PFSK-1 (cell line): ENCODE results near the gene TRAPPC12.

Experiments
- POLR2AphosphoS5 ChIP-seq: IDR thresholded peaks from 2 replicates; pipeline ENCODE4 v1.6.1; 2012; ENCODE audit warnings: low read depth, mild to moderate bottlenecking, control low read depth, low read length, moderate library complexity
- TAF1 ChIP-seq: IDR thresholded peaks from 2 replicates; pipeline ENCODE4 v1.6.1; 2012; ENCODE audit warnings: low read length, control low read depth, borderline replicate concordance; ENCODE audit not compliant: insufficient read depth
- TF ChIP-seq, protein P1 (sequence below), 2 experiments: IDR thresholded peaks; 2 replicates each; pipeline versions ENCODE4 v1.6.1 to v1.8.0; 2011 to 2012; ENCODE audit warnings: low read depth in 2 of 2, low read length in 2 of 2, control low read depth in 1 of 2, inconsistent platforms in 1 of 2, mild to moderate bottlenecking in 1 of 2, moderate library complexity in 1 of 2; ENCODE audit not compliant: insufficient read depth in 1 of 2

DNA sequence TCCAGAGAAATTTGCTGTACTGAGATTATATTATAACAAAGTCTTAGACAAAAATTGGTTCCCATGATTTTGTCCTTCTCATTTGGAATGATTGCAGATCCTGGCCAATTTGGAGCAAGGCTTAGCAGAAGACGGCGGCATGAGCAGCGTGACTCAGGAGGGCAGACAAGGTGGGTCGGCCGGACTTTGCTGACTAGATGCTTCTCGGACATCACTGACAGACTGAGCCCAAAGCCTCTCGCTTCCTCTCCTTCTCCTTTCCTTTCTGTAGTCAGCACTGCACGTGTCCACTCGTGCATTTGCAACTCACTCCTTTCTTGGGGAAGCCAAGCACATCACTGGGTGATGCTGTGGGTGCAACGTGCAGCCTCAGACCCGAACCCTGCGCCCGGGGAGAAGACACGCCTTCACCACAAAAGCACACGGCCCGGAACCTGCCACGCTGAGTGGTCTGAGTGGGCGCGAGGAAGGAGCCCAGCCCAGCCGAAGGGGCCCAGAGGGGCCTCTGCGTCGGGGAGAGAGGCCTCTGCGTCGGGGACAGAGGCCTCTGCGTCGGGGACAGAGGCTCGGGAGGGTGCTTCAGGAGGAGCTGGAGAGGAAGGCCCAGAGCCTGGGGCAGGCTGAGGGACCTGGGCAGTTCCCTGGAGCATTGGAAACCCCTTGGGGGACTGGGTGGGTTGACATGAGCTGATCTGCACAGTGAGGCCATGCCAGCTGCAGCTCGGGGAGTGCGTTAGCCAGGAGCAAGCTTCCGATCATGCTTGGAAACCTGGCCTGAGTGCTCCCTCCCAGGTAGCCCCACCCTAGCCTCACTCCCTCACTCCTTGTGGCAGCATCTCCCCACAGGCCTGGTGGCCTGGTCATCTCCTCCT, 78.3 kb downstream of the TRAPPC12 start:
- TF ChIP-seq, protein P1, sequence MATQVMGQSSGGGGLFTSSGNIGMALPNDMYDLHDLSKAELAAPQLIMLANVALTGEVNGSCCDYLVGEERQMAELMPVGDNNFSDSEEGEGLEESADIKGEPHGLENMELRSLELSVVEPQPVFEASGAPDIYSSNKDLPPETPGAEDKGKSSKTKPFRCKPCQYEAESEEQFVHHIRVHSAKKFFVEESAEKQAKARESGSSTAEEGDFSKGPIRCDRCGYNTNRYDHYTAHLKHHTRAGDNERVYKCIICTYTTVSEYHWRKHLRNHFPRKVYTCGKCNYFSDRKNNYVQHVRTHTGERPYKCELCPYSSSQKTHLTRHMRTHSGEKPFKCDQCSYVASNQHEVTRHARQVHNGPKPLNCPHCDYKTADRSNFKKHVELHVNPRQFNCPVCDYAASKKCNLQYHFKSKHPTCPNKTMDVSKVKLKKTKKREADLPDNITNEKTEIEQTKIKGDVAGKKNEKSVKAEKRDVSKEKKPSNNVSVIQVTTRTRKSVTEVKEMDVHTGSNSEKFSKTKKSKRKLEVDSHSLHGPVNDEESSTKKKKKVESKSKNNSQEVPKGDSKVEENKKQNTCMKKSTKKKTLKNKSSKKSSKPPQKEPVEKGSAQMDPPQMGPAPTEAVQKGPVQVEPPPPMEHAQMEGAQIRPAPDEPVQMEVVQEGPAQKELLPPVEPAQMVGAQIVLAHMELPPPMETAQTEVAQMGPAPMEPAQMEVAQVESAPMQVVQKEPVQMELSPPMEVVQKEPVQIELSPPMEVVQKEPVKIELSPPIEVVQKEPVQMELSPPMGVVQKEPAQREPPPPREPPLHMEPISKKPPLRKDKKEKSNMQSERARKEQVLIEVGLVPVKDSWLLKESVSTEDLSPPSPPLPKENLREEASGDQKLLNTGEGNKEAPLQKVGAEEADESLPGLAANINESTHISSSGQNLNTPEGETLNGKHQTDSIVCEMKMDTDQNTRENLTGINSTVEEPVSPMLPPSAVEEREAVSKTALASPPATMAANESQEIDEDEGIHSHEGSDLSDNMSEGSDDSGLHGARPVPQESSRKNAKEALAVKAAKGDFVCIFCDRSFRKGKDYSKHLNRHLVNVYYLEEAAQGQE (IDR thresholded peaks at IDR 0.05; ENCODE audit: insufficient read depth in 1 of 2, low read depth in 2 of 2, low read length in 2 of 2): no peak
- TF ChIP-seq TAF1 (no peak), POLR2AphosphoS5 (no peak)
